ENCODE measurements around the gene CTTNBP2NL.

DNA sequence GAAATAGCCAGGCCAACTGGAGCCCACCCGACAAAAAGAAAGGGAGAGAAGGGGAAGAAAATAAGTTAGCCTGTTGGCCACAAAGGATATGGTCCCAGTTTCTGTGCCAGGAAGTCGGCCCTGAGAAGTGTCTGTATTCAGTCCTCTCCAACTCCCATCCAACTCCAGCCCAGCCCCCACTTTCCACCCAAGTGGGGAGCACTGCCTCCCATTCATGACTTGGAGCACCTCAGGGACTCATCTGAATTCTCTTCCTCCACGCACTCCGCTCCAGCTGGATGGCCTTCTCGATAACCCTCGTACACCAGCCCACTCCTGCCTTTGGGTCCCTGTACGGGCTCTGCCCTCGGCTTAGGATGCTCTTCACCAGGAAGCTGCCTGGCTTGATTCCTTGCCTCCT lies 110.7 kb downstream of the CTTNBP2NL start:
- no peak for TF ChIP-seq POLR2A (IDR thresholded peaks at IDR 0.05)
- TF ChIP-seq, protein P1, sequence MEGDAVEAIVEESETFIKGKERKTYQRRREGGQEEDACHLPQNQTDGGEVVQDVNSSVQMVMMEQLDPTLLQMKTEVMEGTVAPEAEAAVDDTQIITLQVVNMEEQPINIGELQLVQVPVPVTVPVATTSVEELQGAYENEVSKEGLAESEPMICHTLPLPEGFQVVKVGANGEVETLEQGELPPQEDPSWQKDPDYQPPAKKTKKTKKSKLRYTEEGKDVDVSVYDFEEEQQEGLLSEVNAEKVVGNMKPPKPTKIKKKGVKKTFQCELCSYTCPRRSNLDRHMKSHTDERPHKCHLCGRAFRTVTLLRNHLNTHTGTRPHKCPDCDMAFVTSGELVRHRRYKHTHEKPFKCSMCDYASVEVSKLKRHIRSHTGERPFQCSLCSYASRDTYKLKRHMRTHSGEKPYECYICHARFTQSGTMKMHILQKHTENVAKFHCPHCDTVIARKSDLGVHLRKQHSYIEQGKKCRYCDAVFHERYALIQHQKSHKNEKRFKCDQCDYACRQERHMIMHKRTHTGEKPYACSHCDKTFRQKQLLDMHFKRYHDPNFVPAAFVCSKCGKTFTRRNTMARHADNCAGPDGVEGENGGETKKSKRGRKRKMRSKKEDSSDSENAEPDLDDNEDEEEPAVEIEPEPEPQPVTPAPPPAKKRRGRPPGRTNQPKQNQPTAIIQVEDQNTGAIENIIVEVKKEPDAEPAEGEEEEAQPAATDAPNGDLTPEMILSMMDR (IDR thresholded peaks at IDR 0.05), result no peak

Data from stomach (tissue), 4 donors.